HT1080 (cell line): ENCODE results near the gene RMDN2. TPM values are rescaled to one million over a fixed set of nuclear protein-coding genes. Genes with fewer than 3 reads are reported as not detected.
A peak's percentile ranks its signal among the peaks of the same experiment; 100 is the strongest.
"Not testable (repeated sequence)": the region's sequence is repeated elsewhere in the genome, so short reads cannot be mapped to it uniquely, and the experiment has no call there.

ENCODE experiments used
- DNase-seq: peaks from one replicate; pipeline ENCODE4 v3.0.0-alpha.2; 2015; ENCODE audit warnings: low read depth
- total RNA-seq: library from RNA; depleted of rRNA; stranded (reverse); fragments of >200 nt; shearing (Covaris generic); gene quantifications from 2 replicates; pipeline ENCODE4 v1.2.3, GENCODE V29; 2014

RMDN2 gene
- total RNA-seq, 1 experiment from 2014 or later: 3.4 TPM

GRCh38 chr2:37930392-37930791, 5.3 kb downstream of the RMDN2 start:
- DNase-seq: not testable (repeated sequence)

- DNase-seq: not testable (repeated sequence)
Observed at GRCh38 chr2:37932873-37933272, 7.8 kb downstream of the RMDN2 start.

- DNase-seq: no peak
Observed at GRCh38 chr2:37934591-37935513, 9.8 kb downstream of the RMDN2 start.

GRCh38 chr2:37937568-37937967, 12.5 kb downstream of the RMDN2 start:
- not testable (repeated sequence) for DNase-seq

- DNase-seq: not testable (repeated sequence)
Observed at GRCh38 chr2:37941267-37941666, 16.2 kb downstream of the RMDN2 start.

- no peak for DNase-seq
Observed at GRCh38 chr2:37944268-37944667, 19.2 kb downstream of the RMDN2 start.

- DNase-seq: no peak
Observed at GRCh38 chr2:37947306-37947705, 22.2 kb downstream of the RMDN2 start.

GRCh38 chr2:37962018-37962739, 37.1 kb downstream of the RMDN2 start:
- peak; percentile 5 for DNase-seq

- not testable (repeated sequence) for DNase-seq
Observed at GRCh38 chr2:37962740-37963121, 37.6 kb downstream of the RMDN2 start.

GRCh38 chr2:37963901-37964300, 38.8 kb downstream of the RMDN2 start:
- DNase-seq: not testable (repeated sequence)

GRCh38 chr2:37966326-37966725, 41.2 kb downstream of the RMDN2 start:
- DNase-seq: no peak

GRCh38 chr2:37969731-37970130, 44.6 kb downstream of the RMDN2 start:
- no peak for DNase-seq

- no peak for DNase-seq
Observed at GRCh38 chr2:37971971-37972370, 46.9 kb downstream of the RMDN2 start.

GRCh38 chr2:37973615-37974353, 48.7 kb downstream of the RMDN2 start:
- no peak for DNase-seq

GRCh38 chr2:37975808-37976207, 50.7 kb downstream of the RMDN2 start:
- DNase-seq: no peak

- no peak for DNase-seq
Observed at GRCh38 chr2:37976411-37976810, 51.3 kb downstream of the RMDN2 start.

GRCh38 chr2:37982147-37982582, 57.1 kb downstream of the RMDN2 start:
- peak; percentile 42 for DNase-seq

GRCh38 chr2:37982847-37983246, 57.8 kb downstream of the RMDN2 start:
- DNase-seq: no peak

- DNase-seq: no peak
Observed at GRCh38 chr2:37983719-37984118, 58.6 kb downstream of the RMDN2 start.

- no peak for DNase-seq
Observed at GRCh38 chr2:37984176-37984575, 59.1 kb downstream of the RMDN2 start.

GRCh38 chr2:37984589-37984988, 59.5 kb downstream of the RMDN2 start:
- DNase-seq: no peak

- DNase-seq: peak; percentile 23
Observed at GRCh38 chr2:37985333-37985732, 60.2 kb downstream of the RMDN2 start.
